Activated CD4-positive, alpha-beta T cell treated with anti-CD3 and anti-CD28 coated beads for 1 hour (primary cell): ENCODE data around the gene RUNDC3A.
"Not testable (repeated sequence)": the region's sequence is repeated elsewhere in the genome, so short reads cannot be mapped to it uniquely, and the experiment has no call there.

Experiments
- DNase-seq: peaks from one replicate; pipeline ENCODE4 v3.0.0-alpha.2; 2020

Gene RUNDC3A

DNA sequence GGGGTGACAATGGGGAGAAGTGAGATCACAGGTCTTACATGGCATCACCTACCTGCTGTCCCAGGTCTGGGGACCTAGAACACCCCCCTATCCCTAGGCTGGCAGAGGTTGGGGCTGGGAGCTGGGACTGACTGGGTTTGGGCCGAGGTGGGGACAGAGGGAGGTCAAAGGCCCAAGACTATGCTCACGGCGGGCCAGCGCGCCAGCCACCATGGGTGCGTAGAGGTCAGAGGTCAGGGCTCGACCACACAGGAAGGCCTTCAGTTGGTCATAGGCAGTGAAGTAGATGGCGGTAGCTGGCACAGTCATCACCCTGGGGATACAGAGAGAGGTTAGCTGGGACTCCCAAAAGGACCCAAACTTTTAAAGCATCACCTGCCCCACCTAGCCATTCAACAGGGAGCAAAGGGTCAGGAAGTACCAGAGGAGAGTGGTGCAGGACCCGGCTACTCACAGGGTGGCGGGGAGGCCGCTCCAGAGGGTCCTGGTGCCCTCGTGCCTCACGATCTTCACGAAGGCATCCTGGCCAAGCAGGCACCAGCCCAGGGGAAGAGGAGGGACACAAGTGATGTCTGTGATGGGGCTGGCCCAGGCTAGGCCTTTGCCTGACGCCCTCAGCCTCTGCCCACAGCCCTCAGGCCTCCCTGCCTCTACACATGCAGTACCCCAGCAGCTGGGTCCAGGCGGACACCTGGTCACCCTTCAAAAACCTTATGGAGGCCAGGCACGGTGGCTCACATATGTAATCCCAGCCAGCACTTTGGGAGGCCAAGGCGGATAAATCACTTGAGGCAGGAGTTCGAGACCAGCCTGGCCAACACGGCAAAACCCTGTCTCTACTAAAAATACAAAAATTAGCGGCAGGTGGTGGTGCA, 13.1 kb downstream of the RUNDC3A start:
- no peak for DNase-seq

- DNase-seq, result no peak
These were observed 14.0 kb downstream of the RUNDC3A start for GRCh38 chr17:44322236-44322895.

DNA sequence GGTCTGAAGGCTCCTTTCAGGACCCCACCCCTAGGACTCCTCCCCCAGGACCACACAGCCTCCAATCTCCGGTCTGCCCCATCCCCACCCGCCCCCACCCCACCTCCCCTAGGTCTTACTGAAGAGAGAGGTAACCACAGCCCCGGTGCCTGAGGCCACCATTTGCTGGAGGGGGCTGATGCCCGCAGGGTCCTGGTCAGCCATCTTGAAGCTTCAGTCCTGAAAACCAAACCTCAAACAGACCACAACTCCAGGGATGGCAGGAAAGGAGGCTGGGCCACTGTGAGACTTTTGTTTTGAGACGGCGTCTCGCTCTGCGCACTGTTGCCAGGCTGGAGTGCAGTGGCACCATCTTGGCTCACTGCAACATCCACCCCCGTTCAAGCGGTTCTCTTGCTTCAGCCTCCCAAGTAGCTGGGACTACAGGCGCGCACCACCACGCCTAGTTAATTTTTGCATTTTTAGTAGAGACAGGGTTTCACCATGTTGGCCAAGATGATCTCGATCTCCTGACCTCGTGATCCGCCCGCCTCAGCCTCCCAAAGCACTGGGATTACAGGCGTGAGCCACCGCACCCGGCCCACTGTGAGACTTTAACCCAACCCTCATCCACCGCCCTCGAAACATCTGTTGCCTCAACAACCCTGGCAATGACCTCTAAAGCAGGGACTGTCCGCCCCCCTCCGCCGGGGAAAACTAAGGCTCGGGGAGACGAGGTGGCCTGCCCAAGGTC, 15.1 kb downstream of the RUNDC3A start:
- no peak for DNase-seq

DNA sequence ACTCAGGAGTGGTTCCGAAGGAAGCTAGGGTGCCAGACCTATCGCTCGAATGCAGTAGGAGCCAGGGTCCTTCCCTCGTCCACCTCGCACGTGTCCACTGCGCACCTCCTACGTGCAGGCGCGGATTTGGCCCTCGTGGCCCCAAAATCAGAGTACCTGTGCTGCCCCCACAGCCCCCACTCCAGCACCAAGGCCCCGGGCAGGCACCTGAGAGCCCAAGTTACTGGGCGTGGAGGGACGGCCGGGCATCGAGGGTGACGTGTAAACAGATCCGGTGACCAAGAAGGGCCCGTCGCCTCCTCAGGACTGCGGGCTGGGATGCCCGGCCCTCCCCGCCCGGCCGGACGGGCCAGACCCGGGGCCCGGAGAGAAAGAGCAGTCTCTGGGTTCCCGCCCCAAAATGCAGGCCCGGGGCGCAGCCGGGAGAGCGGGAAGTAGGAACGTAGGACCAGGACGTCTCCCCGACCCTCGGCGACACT, 15.7 kb downstream of the RUNDC3A start:
- DNase-seq, result no peak

- peak; percentile 92 for DNase-seq
These were observed 16.3 kb downstream of the RUNDC3A start, which contains the start of gene SLC25A39 for GRCh38 chr17:44324571-44325275. Gene SLC25A39 (minus strand): TSS chr17:44324823. CDS start chr17:44323562, 1,261 bp downstream.

DNA sequence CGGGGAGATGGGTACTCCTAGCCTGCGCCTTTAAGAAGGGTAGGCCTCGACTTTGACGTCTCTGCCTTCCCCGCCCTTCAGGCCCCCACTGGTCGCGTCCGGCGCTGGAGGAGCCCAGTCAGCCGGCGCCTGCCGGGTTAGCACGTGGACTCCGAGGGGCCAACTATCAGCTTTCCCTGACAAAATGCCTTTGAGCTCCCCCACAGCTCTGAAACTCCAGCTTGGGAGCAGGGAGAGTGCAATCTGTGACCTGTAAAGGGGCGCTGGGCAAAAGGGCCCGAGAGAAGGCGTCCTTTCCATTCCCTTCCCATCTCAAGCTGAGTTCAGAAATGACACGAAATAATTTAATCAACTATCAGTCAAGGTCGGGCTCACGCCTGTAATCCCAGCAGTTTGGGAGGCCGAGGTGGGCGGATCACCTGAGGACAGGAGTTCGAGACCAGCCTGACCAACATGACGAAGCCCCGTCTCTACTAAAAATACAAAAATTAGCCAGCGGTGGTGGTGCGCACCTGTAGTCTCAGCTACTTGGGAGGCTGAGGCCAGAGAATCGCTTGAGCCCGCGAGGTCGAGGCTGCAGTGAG, 18.6 kb downstream of the RUNDC3A start:
- DNase-seq, result peak; percentile 93

- DNase-seq, result no peak
These were observed 19.5 kb downstream of the RUNDC3A start for GRCh38 chr17:44327715-44328449.

GRCh38 chr17:44329516-44329915, 21.1 kb downstream of the RUNDC3A start:
- DNase-seq, result not testable (repeated sequence)

- DNase-seq, result not testable (repeated sequence)
These were observed 21.9 kb downstream of the RUNDC3A start for GRCh38 chr17:44330263-44330662.

GRCh38 chr17:44331249-44331760, 22.9 kb downstream of the RUNDC3A start:
- peak; percentile 46 for DNase-seq

GRCh38 chr17:44333371-44333770, 25.0 kb downstream of the RUNDC3A start:
- no peak for DNase-seq

DNA sequence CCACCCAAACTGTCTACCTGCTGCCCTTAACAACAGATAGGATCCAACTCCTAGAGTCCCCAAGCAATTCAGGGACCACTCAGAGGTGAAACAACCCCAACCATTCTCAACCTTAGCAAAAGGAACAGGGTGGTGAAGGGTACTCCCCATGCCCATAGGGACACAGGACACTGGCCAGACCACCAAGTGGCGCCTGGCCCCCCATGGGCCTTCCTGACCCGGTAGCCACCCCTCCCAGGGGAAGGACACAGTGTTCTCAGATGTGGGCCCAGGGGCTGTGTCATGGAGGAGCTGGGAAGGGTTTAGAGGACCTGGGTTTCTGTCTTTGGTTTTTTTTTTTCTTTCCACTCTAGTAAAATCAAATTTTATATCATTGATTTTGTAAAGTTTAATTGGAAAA, 25.9 kb downstream of the RUNDC3A start:
- DNase-seq, result no peak

- no peak for DNase-seq
These were observed 26.3 kb downstream of the RUNDC3A start for GRCh38 chr17:44334727-44335126.

- no peak for DNase-seq
These were observed 27.2 kb downstream of the RUNDC3A start for GRCh38 chr17:44335564-44335963.

DNA sequence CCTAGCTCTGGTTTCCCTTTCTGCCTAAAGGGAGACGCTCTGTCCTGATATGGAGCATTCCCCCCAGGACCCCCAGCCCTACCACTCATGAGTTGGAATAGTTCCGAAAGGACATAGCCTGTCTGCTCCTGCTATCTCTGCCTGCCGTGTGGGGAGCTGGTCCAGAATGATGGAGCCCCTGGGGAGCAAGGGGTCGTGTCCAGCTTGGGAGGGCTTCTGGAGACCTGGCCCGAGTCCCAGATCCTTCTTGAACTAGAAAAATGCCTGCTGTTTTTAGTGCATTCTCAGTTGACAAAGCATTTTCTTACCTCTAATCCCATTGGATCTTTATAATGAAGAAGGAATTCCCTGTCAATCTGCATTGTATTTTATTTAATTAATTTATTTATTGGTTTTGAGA, 27.6 kb downstream of the RUNDC3A start:
- no peak for DNase-seq

- DNase-seq, result no peak
These were observed 30.3 kb downstream of the RUNDC3A start for GRCh38 chr17:44338702-44339101.

- not testable (repeated sequence) for DNase-seq
These were observed 32.2 kb downstream of the RUNDC3A start for GRCh38 chr17:44340553-44340952.

GRCh38 chr17:44343510-44344209, 35.3 kb downstream of the RUNDC3A start:
- DNase-seq, result no peak

DNA sequence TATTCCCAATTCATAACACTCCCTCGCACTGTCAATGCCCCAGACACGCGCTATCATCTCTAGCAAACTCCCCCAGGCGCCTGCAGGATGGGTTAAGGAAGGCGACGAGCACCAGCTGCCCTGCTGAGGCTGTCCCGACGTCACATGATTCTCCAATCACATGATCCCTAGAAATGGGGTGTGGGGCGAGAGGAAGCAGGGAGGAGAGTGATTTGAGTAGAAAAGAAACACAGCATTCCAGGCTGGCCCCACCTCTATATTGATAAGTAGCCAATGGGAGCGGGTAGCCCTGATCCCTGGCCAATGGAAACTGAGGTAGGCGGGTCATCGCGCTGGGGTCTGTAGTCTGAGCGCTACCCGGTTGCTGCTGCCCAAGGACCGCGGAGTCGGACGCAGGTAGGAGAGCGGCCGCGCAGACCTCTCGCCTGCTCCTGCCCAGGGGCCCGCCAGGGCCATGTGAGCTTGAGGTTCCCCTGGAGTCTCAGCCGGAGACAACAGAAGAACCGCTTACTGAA, 36.6 kb downstream of the RUNDC3A start, which contains the start of gene GRN:
Gene GRN, plus strand, starts transcription at position 364 of the 515 bp plus-strand sequence. CDS start 3,863 bp downstream, outside the sequence.
- peak; percentile 74 for DNase-seq

DNA sequence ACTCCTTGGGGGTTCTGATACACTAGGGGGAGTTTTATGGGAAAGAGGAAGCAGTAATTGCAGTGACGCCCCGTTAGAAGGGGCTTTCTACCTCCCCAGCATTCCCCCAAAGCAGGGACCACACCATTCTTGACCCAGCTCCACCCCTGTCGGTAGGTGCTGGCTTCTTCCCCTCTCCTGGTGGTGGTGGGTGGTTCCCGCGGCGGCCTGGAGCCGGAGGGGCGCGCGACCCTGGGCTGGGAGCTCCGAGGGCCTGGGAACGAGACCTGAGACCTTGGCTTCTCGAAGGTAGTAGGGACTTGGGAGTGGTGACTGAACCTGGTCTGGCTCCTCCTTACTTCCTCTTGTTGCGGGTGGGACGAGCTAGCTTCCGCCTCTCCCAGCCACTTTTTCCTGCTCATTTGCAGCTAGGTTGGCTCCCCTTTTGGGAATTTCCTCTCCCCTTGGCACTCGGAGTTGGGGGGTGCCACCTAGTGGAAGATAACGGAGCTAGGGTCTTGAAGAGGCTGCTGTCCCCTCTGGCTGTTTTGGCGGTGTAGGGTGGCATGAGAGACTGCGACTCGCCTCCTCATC, 37.1 kb downstream of the RUNDC3A start:
- no peak for DNase-seq
